GM19324 (cell line): ENCODE data around the gene PDE6B.
"Not testable (repeated sequence)": the region's sequence is repeated elsewhere in the genome, so short reads cannot be mapped to it uniquely, and the experiment has no call there.

Source experiments
- ATAC-seq: cut with Tn5 transposase; IDR thresholded peaks from one replicate; pipeline ENCODE4 v1.9.1; 2021; ENCODE audit warnings: mild to moderate bottlenecking, moderate library complexity; ENCODE audit not compliant: unreplicated experiment, low FRiP score

The PDE6B gene

DNA sequence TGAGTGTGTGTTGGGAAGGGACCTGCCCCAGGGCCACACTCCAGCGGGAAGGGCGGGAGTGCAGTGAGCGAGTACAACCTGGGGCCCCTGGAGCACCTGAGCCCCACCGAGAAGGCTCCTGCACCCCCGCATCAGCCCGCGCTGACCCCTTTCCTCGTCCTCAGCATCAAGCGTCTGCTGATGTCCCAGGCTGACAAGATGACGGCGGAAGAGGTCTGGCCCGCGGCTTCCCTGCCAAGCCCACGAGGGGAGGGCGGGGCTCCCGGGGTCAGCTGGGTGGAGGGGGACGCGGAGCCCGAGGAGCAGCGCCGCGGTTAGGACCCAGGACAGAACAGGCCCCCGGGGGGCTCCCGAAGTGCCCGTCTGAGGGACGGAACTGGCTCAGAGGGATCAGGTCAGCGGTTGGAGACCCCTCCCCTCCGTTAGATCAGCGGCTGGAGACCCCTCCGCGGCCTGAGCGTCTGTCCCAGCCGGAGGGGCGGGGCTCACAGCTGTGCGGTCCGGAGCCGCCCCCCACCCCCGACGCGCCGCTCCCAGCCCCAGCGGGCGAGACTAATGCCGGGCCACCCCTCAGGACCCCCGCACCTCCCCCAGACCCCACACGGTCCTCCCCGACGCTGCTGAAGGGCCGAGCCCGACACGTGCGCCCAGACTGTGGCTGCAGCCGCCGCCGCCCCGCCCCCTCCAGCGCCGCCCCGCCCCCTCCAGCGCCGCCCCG is 55.7 kb downstream of the PDE6B start:
- no peak for ATAC-seq

DNA sequence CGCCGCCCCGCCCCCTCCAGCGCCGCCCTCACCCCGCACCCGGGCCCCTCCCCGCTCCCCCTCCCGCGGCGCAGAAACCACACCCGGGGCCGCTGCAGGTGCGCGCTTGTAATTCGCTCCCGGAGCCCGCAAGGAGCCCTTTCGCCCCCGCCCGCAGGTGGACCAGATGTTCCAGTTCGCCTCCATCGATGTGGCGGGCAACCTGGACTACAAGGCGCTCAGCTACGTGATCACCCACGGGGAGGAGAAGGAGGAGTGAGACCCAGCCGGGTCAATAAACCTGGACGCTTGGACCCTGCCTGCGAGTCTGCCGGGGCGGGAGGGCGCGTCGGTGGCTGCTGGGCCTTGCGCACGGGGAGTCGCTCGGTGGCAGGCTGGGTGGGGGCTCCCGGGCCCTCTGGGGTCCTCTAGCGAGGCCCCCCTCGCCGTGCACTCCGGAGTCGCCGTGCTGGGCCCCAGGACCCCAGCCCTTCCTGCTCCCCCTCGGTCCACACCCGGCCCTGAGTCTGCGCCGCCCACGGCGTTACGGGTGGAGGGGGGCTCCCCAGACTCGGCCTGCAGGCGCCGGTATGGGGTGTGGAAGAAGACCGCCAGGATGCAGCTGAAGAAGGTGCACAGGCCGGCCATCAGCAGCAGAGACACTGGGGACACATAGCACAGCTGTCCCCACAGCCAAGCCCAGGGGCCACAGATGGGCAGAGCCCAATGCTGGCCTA is 56.5 kb downstream of the PDE6B start:
- ATAC-seq: no peak

DNA sequence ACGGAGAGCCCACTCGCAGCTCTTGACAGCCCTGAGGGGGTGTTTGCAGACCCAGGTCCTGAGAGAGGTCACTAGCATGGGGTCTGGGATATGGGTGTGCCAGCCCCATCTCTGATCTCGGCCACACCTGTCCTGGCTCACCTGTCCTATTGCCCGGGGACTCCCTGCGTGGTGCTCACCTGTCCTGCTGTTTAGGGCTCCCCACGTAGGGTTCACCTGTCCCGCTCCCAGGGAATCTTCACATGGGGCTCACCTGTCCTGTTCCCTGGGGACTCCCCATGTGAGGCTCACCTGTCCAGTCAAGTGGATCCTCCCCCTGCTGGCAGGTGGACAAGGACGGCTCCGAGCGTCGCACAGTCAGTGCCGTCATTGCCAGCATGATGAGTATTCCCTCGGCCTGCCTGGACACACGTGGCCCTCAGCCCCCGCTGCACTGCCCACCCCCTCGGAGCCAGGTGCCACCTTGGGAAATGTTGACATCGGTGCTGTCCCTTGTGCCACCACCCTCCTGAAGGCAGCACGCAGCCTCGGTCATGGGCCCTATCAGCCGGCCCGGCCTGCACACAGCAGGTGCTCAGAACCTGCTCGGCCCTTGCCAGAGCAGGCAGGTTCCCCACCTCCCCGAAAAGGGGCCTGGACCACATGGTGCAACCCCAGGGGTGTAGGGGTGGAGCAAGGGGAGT is 57.3 kb downstream of the PDE6B start:
- no peak for ATAC-seq

DNA sequence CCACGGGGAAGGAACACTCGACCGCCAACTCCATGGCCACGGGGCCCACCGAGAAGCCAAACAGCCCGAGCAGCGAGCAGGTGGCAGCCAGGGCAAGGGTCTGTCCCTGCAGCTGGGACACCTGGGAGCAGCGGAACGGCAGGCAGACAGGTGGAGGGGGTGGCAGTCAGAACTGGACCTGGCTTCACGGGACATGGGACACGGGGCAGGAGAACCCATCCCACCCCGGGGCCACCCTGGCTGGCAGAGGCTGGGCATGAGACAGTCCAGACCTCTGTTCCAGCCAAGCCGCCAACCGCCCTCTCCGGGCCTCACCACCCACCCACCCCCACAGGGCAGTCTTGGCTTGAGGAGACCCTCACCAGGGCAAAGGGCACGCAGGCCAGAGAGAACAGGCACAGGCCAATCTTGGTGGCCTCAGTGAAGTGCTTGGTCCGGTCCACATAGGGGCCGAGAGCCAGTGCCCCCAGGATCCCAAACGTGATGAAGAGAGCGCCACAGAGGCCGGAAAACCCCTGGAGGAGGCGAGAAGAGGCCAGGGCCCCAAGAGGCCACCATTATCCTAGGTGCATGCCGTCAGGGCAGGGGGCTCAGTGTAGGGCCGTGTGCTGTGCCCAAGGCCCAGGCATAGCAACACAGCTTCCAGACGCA is 58.0 kb downstream of the PDE6B start:
- no peak for ATAC-seq

DNA sequence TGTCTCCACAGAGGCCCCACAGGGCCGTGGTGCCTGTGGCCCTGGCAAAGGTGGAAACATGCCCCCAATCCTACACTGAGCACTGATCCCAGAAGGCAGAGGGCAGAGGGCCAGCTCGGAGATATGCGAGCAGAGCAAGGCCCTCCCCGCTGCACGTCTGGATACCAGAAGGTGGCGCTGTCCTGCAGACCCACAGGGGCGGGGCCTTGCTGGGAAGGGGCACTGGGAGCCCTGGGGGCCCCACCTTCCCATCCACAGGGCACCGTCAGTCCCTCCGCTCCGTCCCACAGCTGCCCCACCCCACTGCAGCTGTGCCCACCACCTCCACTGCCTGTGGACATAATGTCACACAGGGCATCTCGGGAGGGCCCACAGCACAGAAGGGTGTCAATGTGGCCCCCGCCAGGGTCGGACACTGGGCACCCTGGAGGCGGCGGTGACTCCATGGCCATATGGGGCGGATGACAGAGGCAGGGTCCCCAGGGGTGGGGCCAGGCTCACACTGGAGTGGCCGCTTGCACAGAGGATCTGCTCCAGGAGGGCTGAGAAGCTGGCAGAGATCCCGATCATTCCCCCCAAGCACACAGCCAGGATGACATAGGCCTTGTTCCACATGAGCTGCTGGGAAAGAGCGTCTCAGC is 58.7 kb downstream of the PDE6B start:
- no peak for ATAC-seq

DNA sequence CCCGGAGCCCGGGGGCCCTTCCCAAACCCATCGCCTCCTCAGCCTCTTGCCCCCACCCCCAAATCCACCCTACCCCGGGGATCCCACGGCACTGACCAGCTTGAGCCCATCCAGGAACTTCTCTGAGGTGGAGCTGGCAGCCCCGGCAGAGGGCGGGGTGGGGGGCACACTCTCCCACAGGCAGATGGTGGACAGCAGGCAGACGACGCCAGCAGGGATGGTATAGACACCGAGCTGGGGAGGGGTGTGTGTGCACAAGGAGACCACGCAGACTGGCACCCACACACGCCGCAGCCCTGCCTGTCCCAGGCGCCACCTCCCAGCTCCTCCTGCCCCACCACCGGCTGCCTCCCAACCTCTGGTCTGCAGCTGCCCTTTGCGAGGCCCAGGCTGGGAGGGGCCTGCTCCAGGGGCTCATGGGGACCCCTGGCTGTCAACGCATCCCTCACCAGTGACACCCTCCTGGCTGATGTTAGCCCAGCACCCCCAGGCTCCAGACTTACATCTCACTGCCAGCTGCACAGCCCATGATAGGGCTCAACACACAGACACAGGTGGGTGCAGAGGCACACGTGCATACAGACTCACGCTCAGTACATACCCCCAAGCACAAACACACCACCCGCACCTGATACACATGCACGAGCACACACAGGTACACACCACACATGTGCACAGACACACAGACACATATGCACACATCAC is 59.4 kb downstream of the PDE6B start:
- ATAC-seq: no peak

DNA sequence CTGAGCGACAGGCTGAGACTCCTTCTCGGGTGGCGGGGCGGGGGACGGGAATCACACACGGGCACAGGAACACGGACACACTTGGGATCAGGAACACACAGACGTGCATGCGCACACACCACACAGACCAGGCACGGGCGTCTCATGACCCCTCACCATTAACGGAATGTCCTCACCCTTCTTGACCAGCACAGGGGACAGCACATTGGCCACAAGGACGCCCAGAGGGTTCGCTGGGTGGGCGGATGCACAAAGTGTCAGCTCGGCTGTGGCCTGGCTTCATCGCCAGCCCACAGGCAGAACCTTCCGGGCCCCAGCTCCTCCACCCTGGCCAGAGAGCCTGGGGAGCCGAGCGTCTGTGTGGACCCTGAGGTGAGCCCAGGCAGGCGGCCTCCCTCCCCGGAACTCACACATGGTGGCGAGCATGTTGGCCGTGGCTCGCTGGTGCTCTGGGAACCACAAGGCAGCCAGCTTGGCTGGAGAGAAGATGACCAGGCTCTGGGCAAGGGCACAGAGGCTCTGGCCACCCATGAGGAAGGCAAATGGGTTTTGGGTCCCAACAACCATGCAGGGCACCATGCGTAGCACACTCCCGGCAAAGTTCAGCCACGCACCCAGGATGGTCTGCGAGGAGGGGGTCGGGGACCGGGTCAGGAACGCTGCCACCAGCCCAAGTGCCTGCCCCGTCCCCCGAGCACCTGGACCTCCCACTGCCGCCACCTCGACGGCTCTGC is 60.5 kb downstream of the PDE6B start:
- no peak for ATAC-seq

DNA sequence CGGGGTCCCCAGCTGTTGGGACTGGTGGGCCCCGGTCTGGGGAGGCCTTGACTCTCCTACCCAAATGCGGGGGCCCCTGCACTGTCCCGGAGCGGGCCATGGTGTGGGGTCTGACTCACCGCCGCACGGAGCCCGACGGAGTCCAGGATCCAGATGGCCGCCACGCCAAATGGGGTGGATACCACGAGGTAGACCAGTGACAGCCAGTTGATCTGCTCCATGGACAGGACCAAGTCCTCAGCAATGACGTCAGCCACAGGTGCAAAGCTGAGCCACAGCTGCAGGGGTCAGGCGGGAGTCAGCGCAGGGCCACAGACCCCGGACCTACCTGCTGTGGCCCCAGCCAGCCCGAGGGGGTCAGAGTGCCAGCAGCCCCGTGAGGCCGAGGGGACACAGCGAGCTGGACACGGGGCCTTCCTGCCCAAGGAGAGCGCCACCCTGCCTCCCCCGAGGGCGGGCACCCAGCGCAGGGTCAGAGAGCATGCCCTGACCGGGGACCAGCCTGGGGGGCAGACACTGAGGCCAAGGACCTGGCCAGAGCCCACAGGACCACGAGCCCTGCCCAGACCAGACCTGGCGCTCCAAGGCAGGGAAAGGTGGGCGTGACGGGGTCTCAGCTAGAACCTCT is 61.2 kb downstream of the PDE6B start:
- ATAC-seq: no peak

DNA sequence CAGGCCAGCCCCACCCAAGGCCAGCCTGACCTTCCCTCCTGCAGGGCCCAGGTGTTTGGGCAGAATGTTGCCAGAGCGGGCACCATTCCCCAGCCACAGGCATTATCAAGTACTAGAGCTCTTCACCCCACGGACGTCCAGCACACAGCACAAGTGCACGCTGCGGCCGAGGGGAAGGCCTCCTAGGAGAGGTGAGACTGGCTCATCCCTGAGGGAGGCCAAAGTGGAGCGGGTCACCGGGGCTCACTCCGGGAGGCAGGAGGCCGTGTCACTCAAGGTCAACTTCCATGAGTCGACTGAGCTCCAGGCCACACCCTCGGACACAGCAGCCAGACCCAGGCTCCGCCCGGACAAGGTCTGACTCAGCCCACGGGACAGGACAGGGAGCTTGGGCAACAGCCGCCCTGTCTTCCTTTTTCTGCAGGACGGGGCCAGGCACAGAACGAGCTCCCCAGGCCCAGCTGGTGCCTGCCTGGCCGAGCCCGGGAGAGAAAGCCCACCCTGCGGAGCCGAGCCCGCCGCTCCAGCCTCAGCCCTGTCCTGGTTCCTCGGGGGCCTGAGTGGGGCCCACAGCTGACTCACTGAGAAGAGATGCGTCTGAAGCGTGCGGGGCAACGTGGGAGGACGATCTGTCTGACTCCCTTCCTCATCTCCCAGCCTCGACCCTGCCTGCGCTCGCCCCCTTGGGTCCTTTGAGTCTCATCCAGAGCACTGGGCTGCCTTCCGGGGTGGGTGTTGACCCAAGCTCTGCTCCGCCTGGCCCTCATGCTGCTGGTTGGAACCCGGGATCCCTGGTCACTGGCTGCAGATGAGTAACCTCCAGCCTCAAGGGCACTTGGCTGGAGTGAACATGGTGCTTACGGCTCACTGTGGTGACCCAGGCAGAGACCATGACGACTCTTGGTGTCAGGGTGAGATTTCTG is 61.9 kb downstream of the PDE6B start:
- no peak for ATAC-seq

DNA sequence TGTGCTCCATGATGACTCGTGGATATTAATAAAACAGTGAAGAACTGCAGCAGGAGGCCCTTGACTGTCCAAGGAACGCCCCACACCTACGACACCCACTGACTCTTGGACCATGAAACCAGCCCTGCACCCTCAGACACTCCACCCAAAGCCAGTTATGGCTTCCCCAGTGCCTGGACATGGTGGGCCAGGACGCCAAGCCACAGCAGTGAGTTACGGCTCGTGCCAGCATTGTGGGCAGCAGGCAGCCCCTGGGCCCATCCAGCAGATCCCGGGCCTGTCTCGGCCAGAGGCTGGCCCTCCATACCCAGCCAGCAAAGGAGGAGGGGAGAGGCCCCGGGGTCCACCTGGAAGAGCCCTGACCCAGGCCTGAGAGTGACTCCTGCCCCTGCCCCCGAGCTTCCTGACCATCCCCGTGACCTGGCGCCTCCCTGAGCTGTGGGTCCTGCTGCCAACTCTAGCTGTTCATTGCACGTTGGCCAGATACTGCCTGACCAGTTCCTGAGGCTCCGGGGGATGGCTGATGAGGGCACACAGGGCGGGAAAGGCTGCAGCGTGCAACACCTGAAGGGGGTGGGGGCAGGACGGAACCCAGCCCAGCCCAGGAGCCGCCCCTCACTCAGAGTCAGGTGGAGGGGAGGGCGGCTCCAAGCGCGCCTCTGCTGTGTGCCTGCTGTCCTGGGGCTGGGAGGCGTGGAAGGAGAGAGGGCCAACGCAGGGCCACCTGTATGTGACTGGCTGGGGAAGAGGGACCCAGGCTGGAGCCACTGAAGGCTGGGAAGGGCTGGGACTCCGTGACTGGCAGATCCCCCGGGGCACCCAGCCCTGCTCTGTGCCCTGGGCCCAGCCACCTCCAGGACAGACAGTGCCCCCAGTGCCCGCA is 62.8 kb downstream of the PDE6B start:
- ATAC-seq: no peak

DNA sequence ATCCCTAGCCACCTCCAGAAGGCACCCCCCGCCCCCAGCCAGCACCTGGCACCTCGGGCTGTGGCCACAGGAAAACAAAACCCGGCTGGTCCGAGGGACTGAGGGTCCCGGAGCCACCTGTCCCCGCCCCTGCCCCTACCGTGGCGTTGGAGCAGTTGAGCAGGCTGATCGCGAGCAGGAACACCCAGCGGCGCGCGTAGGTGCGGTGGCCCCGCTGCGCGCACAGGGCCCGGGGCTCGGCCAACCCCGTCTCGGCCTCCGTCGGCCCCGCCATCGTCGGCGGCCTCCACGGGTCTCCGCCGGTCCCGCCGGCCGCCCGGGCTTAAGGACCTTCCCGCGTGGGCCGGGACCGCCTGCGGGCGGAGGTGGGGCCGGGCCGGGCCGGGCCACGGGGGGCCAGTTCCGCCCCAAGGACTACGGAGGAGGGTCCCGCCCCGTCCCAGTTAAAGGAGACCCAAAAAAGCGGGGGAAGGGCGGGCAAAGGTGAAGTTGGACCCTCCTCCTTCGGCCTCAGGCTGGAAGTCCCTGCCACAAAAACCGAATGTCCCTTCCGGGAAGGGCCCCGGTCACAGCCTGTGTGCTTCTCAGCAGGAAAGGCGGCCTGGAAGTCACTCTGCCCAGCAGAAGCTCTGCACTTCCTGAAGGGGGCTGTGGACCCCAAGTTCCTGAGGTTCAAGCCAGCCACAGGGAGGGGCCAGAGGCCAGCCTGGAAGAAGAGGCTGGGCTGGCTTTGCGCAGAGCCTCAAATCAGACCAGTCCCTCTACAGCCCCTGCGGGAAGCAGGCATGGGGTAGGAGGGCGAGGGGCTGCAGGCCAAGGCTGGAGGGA is 63.7 kb downstream of the PDE6B start, which contains the start of gene SLC49A3:
SLC49A3 (minus strand) TSS at position 298 of the 828 bp plus-strand sequence; CDS start at position 274, 24 bp downstream.
- no peak for ATAC-seq

DNA sequence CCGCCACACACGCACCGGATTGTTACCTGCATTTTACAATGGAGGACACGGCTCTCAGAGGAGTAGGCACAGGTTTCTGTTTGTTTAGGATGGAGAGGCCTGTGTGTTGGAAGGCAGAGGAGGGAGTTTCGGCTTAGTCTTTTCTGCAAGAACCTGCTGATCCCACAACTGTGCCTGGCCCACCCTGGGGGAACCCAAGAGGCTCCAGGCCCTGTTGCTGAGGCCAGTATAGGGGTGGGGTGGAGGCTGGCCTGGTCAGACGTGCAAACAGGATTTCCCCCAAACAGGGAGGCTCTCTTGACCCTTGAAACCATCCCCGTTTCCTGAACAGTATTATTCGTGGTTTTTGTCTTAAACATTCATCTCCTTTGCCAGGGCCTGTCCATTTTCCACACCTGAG is 64.3 kb downstream of the PDE6B start:
- no peak for ATAC-seq

DNA sequence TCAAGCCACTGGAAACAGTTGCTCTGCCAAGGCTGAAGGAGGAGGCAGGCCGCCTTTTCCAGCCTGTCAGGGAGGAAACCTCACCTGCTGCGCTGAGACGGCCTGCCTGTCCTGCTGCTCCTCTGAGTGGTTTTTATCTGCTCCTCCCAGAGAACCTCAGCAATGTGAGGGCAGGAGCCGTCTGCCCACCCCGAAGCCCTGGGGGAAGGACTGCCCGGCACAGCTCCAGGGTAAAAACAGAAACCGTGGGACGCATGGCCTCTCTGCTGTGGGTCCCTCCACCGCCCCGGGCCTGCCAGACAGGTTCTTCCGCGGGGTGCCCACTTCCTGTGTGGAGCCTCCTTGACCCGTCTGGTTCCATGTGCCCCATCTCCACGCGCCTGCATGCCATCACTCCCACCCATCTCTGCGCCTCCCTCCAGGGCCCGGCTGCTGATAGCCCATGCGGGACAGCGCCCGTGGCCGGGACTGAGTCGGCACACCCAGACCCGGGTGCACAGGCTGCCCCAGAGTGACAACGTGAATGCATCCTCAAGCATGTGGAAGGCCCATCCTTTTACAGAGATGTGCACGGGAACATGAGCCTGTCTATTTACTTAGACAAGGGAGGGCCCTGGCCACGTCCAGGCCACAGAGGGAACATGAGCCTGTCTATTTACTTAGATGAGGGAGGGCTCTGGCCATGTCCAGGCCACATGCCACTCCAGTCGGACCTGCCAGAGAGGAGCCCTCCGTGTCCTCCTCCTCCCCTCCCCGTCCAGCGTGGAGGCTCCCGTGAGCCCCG is 67.6 kb downstream of the PDE6B start:
- no peak for ATAC-seq

DNA sequence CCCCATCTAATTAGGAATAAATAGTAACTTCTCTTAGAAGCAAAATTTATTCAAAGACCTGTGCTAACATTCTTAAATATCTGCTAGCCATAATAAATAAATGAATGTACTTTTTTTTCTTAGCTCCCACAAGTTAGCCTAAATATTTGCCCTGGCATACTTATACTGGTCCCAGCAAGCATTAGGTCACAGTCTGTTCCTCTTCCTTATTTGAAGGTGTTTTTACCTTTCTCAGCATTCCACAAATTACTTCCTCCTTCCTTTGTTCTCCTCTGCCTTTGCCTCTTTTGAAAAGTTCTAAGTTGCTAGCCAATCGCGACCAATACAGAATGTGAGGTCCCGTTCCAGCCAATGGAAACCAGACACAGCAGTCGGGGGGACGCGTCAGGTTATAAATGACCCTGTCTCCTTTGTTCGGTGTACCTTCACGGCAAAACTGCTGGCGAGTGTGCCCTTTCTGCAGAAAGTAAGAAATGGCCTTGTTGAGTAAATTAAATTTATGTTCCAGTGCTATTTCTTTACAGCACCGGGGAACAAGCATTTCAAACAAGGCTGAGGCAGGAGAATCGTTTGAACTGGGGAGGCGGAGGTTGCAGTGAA is 69.1 kb downstream of the PDE6B start:
- ATAC-seq: not testable (repeated sequence)
